ENCODE results near the gene TRABD2B. TPM values are rescaled to one million over a fixed set of nuclear protein-coding genes. Genes with fewer than 3 reads are reported as not detected.

The TRABD2B gene
- total and polyA plus RNA-seq, 2 of the 13 experiments (the other 11 are each of a cell fraction or from before 2014, with no cell fraction given) = 0.04 TPM; not detected in 1

GRCh38 chr1:47908258-47908657, 88.9 kb downstream of the TRABD2B start:
- Histone ChIP-seq H3K27me3 (ENCODE audit: control insufficient read depth in 1 of 2, insufficient read depth in 2 of 2, low read length in 2 of 2) (no peaks in the 10 kb centered on the region), H3K9ac (ENCODE audit: insufficient read depth, low read depth, low read length) (no peak overlapping the region), H3K4me1 (ENCODE audit: insufficient read depth, low read length) (peaks cover 92% of the 10 kb centered on the region), H3K79me2 (ENCODE audit: insufficient read depth, low read length) (peaks cover 6% of the 10 kb centered on the region), H3K4me3 (replicated peaks in 1 of 3; ENCODE audit: insufficient read depth in 1 of 3, low read depth in 2 of 3, low read length in 3 of 3) (no peak overlapping the region), H4K20me1 (ENCODE audit: insufficient read depth, low read length) (no peaks in the 10 kb centered on the region), H3K9me3 (ENCODE audit: low read length) (no peaks in the 10 kb centered on the region), H2AFZ (ENCODE audit: low read length) (no peak overlapping the region), H3K4me2 (ENCODE audit: low read depth, low read length) (no peak overlapping the region), H3K36me3 (replicated peaks in 1 of 2; ENCODE audit: control insufficient read depth in 1 of 2, insufficient read depth in 2 of 2, low read length in 2 of 2) (no peaks in the 10 kb centered on the region), H3K27ac (ENCODE audit: extremely low read length, insufficient read depth, low read length) (no peak overlapping the region)
- FAIRE-seq = no peak
- 95% methylated on average over 2 of the region's 2 CpGs for WGBS (ENCODE audit: low lambda C conversion rate)
- in situ Hi-C loops (cut with HindIII; ENCODE audit: extremely low pct_ligation_motif_present, low pct_unique_long_range_greater_than_20kb) = no loop called here
- no peak for DNase-seq (ENCODE audit: low spot score)
- BruUV-seq (replicated peaks) = no TSS peak
- no peak for ATAC-seq
- intact Hi-C loops (cut with micrococcal nuclease; ENCODE audit: unreplicated experiment) = no loop called here
- ChIA-PET POLR2A (interaction anchor here (4.9 kb wide), 1 partner anchor 10 kb away, joined by 42 read pairs; no protein-coding TSS in a partner anchor), CTCF (ENCODE audit: low intra/inter-chr PET ratio, low total read pairs) (no interaction called here)
- TF ChIP-seq DZIP1 (CRISPR knock-in tag; IDR thresholded peaks at IDR 0.05) (no peak), ZNF629 (CRISPR knock-in tag; conservative IDR thresholded peaks at IDR 0.05) (peak; percentile 78)

GRCh38 chr1:47907177-47907528, 90.0 kb downstream of the TRABD2B start:
- 67% methylated on average over 1 of the region's 1 CpG for WGBS (ENCODE audit: low lambda C conversion rate)
- Histone ChIP-seq H3K4me2 (ENCODE audit: low read depth, low read length) (no peak overlapping the region), H3K36me3 (replicated peaks in 1 of 2; ENCODE audit: control insufficient read depth in 1 of 2, insufficient read depth in 2 of 2, low read length in 2 of 2) (no peaks in the 10 kb centered on the region), H3K4me1 (ENCODE audit: insufficient read depth, low read length) (peaks cover 88% of the 10 kb centered on the region), H3K27ac (ENCODE audit: extremely low read length, insufficient read depth, low read length) (no peak overlapping the region), H2AFZ (ENCODE audit: low read length) (no peak overlapping the region), H3K9ac (ENCODE audit: insufficient read depth, low read depth, low read length) (no peak overlapping the region), H3K4me3 (replicated peaks in 1 of 3; ENCODE audit: insufficient read depth in 1 of 3, low read depth in 2 of 3, low read length in 3 of 3) (no peak overlapping the region), H3K9me3 (ENCODE audit: low read length) (no peaks in the 10 kb centered on the region), H4K20me1 (ENCODE audit: insufficient read depth, low read length) (no peaks in the 10 kb centered on the region), H3K79me2 (ENCODE audit: insufficient read depth, low read length) (no peaks in the 10 kb centered on the region), H3K27me3 (ENCODE audit: control insufficient read depth in 1 of 2, insufficient read depth in 2 of 2, low read length in 2 of 2) (no peaks in the 10 kb centered on the region)
- ATAC-seq (no peak), DNase-seq (ENCODE audit: low spot score) (no peak), FAIRE-seq (no peak)
- POLR2A ChIA-PET = interaction anchor here (0.7 to 4.9 kb wide), 5 partner anchors 7 to 40 kb away, joined by 3 to 42 read pairs (median 4); no protein-coding TSS in a partner anchor
- BruUV-seq (replicated peaks) = no TSS peak
- intact Hi-C loops (cut with micrococcal nuclease; ENCODE audit: unreplicated experiment) (no loop called here), in situ Hi-C loops (cut with HindIII; ENCODE audit: extremely low pct_ligation_motif_present, low pct_unique_long_range_greater_than_20kb) (no loop called here)
- CTCF ChIA-PET (ENCODE audit: low intra/inter-chr PET ratio, low total read pairs) = no interaction called here
- TF ChIP-seq ZNF615 (CRISPR knock-in tag; IDR thresholded peaks at IDR 0.05; ENCODE audit: borderline replicate concordance) = no peak
- no peak for TF ChIP-seq ZNF317 (CRISPR knock-in tag; IDR thresholded peaks at IDR 0.05)
- no peak for TF ChIP-seq NRL (CRISPR knock-in tag; IDR thresholded peaks at IDR 0.05; ENCODE audit: borderline replicate concordance)
- TF ChIP-seq HNRNPLL (IDR thresholded peaks at IDR 0.05; ENCODE audit: low read depth, low read length, poor library complexity, severe bottlenecking) = no peak
- no peak for TF ChIP-seq GABPB1 (CRISPR knock-in tag; IDR thresholded peaks at IDR 0.05)
- TF ChIP-seq ZNF234 (CRISPR knock-in tag; conservative IDR thresholded peaks at IDR 0.05) = no peak
- TF ChIP-seq ARNTL (CRISPR knock-in tag; IDR thresholded peaks at IDR 0.05) = no peak
- TF ChIP-seq KLF11 (CRISPR knock-in tag; IDR thresholded peaks at IDR 0.05) = no peak
- TF ChIP-seq CCAR2 (optimal IDR thresholded peaks at IDR 0.05; ENCODE audit: low read depth, low read length) = no peak
- TF ChIP-seq ADNP (CRISPR knock-in tag; IDR thresholded peaks at IDR 0.05) = no peak
- TF ChIP-seq ZNF652 (CRISPR knock-in tag; IDR thresholded peaks at IDR 0.05; ENCODE audit: borderline replicate concordance, low read depth) = no peak
- TF ChIP-seq NR3C1 (CRISPR knock-in tag; IDR thresholded peaks at IDR 0.05) = no peak
- no peak for TF ChIP-seq MYNN (CRISPR knock-in tag; IDR thresholded peaks at IDR 0.05; ENCODE audit: low read depth)
- no peak for TF ChIP-seq SIX1 (CRISPR knock-in tag; IDR thresholded peaks at IDR 0.05; ENCODE audit: borderline replicate concordance)
- TF ChIP-seq ZNF768 (CRISPR knock-in tag; IDR thresholded peaks at IDR 0.05) = no peak
- TF ChIP-seq NR2F1 (CRISPR knock-in tag; IDR thresholded peaks at IDR 0.05) = no peak
- TF ChIP-seq ZSCAN20 (CRISPR knock-in tag; IDR thresholded peaks at IDR 0.05; ENCODE audit: borderline replicate concordance) = no peak
